PC-9 (cell line): ENCODE data around the gene LARGE1. TPM values are rescaled to one million over a fixed set of nuclear protein-coding genes. Genes with fewer than 3 reads are reported as not detected.

ENCODE experiments used
- BruUV-seq: library from RNA; stranded (reverse); fragments of 400-500 nt; replicated peaks from 2 replicates; lab custom pipeline; 2021; lab: Mats Ljungman, UMichigan
- CTCF ChIA-PET: fragments of 300-600 bp; sonication (Branson Sonifier 250); formaldehyde crosslinking; loops from one replicate; lab custom pipeline; 2022; ENCODE audit warnings: antibody characterized with exemption; lab: Charles Lee
- POLR2A ChIA-PET: fragments of 300-600 bp; sonication (Branson Sonifier 250); formaldehyde crosslinking; loops from one replicate; lab custom pipeline; 2022; ENCODE audit warnings: antibody characterized with exemption; ENCODE audit not compliant: unreplicated experiment; lab: Charles Lee
- DNase-seq, 2 experiments: peaks; one replicate each; pipeline versions ENCODE4 v3.0.0 to v3.0.0-alpha.2; 2015 to 2022; ENCODE audit warnings: mixed read lengths in 1 of 2
- H2AFZ ChIP-seq: fragments of 200-600 bp; sonication (generic); 2 replicates; pipeline ENCODE4 v1.8.1; 2017; ENCODE audit warnings: antibody characterized with exemption
- H3F3A ChIP-seq: fragments of 200-600 bp; sonication (generic); 2 replicates; pipeline ENCODE4 v1.8.1; 2017; ENCODE audit warnings: antibody characterized with exemption, mild to moderate bottlenecking, low read depth; ENCODE audit not compliant: insufficient read depth
- H3K27ac ChIP-seq: fragments of 200-600 bp; sonication (generic); 2 replicates; pipeline ENCODE4 v1.6.1; 2016; ENCODE audit warnings: mixed run types
- H3K27me3 ChIP-seq: fragments of 200-600 bp; sonication (generic); 2 replicates; pipeline ENCODE4 v1.6.1; 2016; ENCODE audit warnings: low read depth, mixed run types; ENCODE audit not compliant: insufficient read depth
- H3K36me3 ChIP-seq: fragments of 200-600 bp; sonication (generic); 2 replicates; pipeline ENCODE4 v1.6.1; 2016; ENCODE audit warnings: low read depth, mixed run types
- H3K4me1 ChIP-seq: fragments of 200-600 bp; sonication (generic); replicated peaks from 2 replicates; pipeline ENCODE4 v1.6.1; 2016; ENCODE audit warnings: mixed run types; ENCODE audit not compliant: insufficient read depth
- H3K4me2 ChIP-seq: fragments of 200-600 bp; sonication (generic); 2 replicates; pipeline ENCODE4 v1.6.1; 2017; ENCODE audit warnings: mixed run types
- H3K4me3 ChIP-seq: fragments of 200-600 bp; sonication (generic); 2 replicates; pipeline ENCODE4 v1.6.1; 2016; ENCODE audit warnings: mixed run types
- H3K79me2 ChIP-seq: fragments of 200-600 bp; sonication (generic); 2 replicates; pipeline ENCODE4 v1.6.1; 2017; ENCODE audit warnings: low read depth, mixed run types
- H3K9me2 ChIP-seq: fragments of 200-600 bp; sonication (generic); 2 replicates; pipeline ENCODE4 v1.8.1; 2017; ENCODE audit warnings: mild to moderate bottlenecking; ENCODE audit not compliant: insufficient read depth
- H3K9me3 ChIP-seq: fragments of 200-600 bp; sonication (generic); 2 replicates; pipeline ENCODE4 v1.8.1; 2016; ENCODE audit warnings: low read depth; ENCODE audit not compliant: insufficient read depth
- H4K20me1 ChIP-seq: fragments of 200-600 bp; sonication (generic); 2 replicates; pipeline ENCODE4 v1.8.1; 2017; ENCODE audit not compliant: insufficient read depth
- EZH2 ChIP-seq: fragments of 200-600 bp; sonication (generic); IDR thresholded peaks from 2 replicates; pipeline ENCODE4 v1.8.0; 2017; ENCODE audit warnings: antibody characterized with exemption, low read depth
- intact Hi-C: fragments of 100-400 bp; cut with micrococcal nuclease; formaldehyde crosslinking; loops from one replicate; pipeline ENCODE4 v1.10.0; 2022; ENCODE audit not compliant: unreplicated experiment
- total RNA-seq: library from RNA; stranded (reverse); gene quantifications from 2 replicates; pipeline ENCODE4 v1.2.3, GENCODE V29; 2021
- TF ChIP-seq, protein P1 (sequence below): fragments of 200-600 bp; sonication (generic); conservative IDR thresholded peaks from 2 replicates; pipeline ENCODE4 v1.6.1; 2017; ENCODE audit warnings: mixed run types, antibody characterized with exemption, mild to moderate bottlenecking, moderate library complexity

LARGE1 gene
- total RNA-seq, 1 experiment from 2014 or later = 12.5 TPM

DNA sequence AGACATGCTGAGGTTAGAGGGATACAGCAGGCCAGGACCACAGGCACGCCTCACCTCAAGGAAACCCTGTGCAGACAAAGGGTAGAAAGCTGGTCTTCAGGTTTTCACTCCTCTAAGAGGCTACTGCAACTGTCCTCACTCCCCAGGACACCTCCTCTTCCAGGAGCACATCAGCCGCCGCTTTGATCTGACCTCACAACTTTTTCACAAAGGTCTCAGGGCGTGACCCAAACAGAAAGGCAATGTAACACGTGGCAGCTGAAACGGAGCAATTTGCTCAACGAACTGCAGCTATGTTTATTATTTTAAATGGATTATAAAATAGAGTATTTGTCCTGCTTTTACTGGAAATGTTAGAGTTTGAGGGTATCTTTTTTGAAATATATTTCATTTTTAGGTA is 46.1 kb downstream of the LARGE1 start:
- TF ChIP-seq, protein P1, sequence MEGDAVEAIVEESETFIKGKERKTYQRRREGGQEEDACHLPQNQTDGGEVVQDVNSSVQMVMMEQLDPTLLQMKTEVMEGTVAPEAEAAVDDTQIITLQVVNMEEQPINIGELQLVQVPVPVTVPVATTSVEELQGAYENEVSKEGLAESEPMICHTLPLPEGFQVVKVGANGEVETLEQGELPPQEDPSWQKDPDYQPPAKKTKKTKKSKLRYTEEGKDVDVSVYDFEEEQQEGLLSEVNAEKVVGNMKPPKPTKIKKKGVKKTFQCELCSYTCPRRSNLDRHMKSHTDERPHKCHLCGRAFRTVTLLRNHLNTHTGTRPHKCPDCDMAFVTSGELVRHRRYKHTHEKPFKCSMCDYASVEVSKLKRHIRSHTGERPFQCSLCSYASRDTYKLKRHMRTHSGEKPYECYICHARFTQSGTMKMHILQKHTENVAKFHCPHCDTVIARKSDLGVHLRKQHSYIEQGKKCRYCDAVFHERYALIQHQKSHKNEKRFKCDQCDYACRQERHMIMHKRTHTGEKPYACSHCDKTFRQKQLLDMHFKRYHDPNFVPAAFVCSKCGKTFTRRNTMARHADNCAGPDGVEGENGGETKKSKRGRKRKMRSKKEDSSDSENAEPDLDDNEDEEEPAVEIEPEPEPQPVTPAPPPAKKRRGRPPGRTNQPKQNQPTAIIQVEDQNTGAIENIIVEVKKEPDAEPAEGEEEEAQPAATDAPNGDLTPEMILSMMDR = no peak
- no peak for TF ChIP-seq EZH2
- no peaks in the 10 kb centered on the region for H3F3A ChIP-seq
- no peak overlapping the region for H3K4me3 ChIP-seq
- no peaks in the 10 kb centered on the region for H3K4me1 ChIP-seq
- no peaks in the 10 kb centered on the region for H4K20me1 ChIP-seq
- H3K27me3 ChIP-seq = no peaks in the 10 kb centered on the region; the same call in 1 of the 2 replicates
- H3K27ac ChIP-seq = no peak overlapping the region
- H2AFZ ChIP-seq = no peak overlapping the region
- BruUV-seq = no TSS peak
- no peaks in the 10 kb centered on the region for H3K9me2 ChIP-seq
- H3K9me3 ChIP-seq = no peaks in the 10 kb centered on the region
- H3K79me2 ChIP-seq = no peaks in the 10 kb centered on the region
- no peaks in the 10 kb centered on the region for H3K36me3 ChIP-seq
- CTCF ChIA-PET = no interaction called here
- intact Hi-C loops = no loop called here
- POLR2A ChIA-PET = no interaction called here
- DNase-seq = no peak
- no peak overlapping the region for H3K4me2 ChIP-seq

DNA sequence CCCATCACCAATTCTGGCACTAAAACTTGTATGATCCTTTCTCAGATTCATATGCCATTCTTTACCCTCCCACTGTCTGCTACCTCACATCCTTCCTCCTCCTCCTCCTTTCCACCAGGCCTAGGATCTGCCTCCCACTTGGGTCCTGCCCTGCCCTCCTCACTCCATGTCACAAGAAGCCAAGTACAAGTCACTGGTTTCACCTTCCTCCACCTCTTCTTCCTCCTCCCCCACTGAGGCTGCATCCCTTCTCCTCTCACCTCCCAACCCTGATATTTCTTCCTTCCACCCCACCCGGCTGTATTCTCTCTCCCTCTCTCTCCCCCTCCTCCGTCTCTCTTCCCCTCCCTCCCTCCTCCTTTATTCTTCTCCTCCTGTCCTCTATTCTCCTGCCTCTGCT is 46.6 kb downstream of the LARGE1 start:
- no peaks in the 10 kb centered on the region for H3K4me1 ChIP-seq
- POLR2A ChIA-PET = no interaction called here
- CTCF ChIA-PET = no interaction called here
- no peaks in the 10 kb centered on the region for H3K9me3 ChIP-seq
- DNase-seq = no peak
- TF ChIP-seq, protein P1 = no peak
- no peak for TF ChIP-seq EZH2
- no peaks in the 10 kb centered on the region for H4K20me1 ChIP-seq
- no peak overlapping the region for H2AFZ ChIP-seq
- H3K27me3 ChIP-seq = no peaks in the 10 kb centered on the region; the same call in 1 of the 2 replicates
- H3K36me3 ChIP-seq = no peaks in the 10 kb centered on the region
- H3K9me2 ChIP-seq = no peaks in the 10 kb centered on the region
- H3K4me3 ChIP-seq = no peak overlapping the region
- H3K27ac ChIP-seq = no peak overlapping the region
- BruUV-seq = no TSS peak
- H3K4me2 ChIP-seq = no peak overlapping the region
- H3K79me2 ChIP-seq = no peaks in the 10 kb centered on the region
- intact Hi-C loops = no loop called here
- H3F3A ChIP-seq = no peaks in the 10 kb centered on the region

DNA sequence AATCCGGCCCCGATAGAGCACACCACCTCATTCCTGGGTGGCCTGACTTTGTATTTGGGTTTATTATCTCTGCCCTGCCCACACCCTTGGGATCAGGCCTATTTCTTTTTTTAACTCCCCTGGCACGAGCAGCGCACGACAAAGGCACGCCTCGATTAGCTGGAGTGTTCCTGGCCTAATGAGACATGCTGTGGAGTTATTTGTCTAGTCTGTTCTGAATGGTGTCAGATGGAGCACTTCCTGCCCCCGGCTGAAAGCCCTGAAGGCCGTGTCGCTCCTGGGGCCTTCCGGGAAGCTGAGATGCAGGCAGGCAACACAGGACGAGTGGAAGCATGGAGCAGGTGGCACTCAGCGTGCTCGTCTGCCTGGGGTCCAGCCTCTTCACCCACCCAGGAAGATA is 47.1 kb downstream of the LARGE1 start:
- no peak overlapping the region for H3K4me3 ChIP-seq
- H4K20me1 ChIP-seq = no peaks in the 10 kb centered on the region
- H3K4me1 ChIP-seq = no peaks in the 10 kb centered on the region
- H3K9me3 ChIP-seq = no peaks in the 10 kb centered on the region
- no peak for DNase-seq
- H3K4me2 ChIP-seq = no peak overlapping the region
- intact Hi-C loops = no loop called here
- no peaks in the 10 kb centered on the region for H3K9me2 ChIP-seq
- ChIA-PET CTCF (no interaction called here), POLR2A (no interaction called here)
- no peak overlapping the region for H2AFZ ChIP-seq
- no peaks in the 10 kb centered on the region for H3K79me2 ChIP-seq
- BruUV-seq = no TSS peak
- TF ChIP-seq, protein P1 = no peak
- no peak for TF ChIP-seq EZH2
- H3K36me3 ChIP-seq = no peaks in the 10 kb centered on the region
- H3K27ac ChIP-seq = no peak overlapping the region
- H3F3A ChIP-seq = no peaks in the 10 kb centered on the region
- H3K27me3 ChIP-seq = no peaks in the 10 kb centered on the region; the same call in 1 of the 2 replicates
